HG02981 (cell line): ENCODE results near the gene GNG8.

ENCODE experiments used
- ATAC-seq: cut with Tn5 transposase; IDR thresholded peaks from one replicate; pipeline ENCODE4 v1.9.1; 2021; ENCODE audit warnings: mild to moderate bottlenecking, moderate library complexity; ENCODE audit not compliant: unreplicated experiment

Gene GNG8

GRCh38 chr19:46620716-46621115, 15.3 kb downstream of the GNG8 start:
- no peak for ATAC-seq

GRCh38 chr19:46620267-46620666, 15.7 kb downstream of the GNG8 start:
- ATAC-seq = no peak

- no peak for ATAC-seq
Observed at GRCh38 chr19:46618670-46619231, 17.3 kb downstream of the GNG8 start.

GRCh38 chr19:46617601-46618000, 18.4 kb downstream of the GNG8 start:
- no peak for ATAC-seq

- ATAC-seq = no peak
Observed at GRCh38 chr19:46616631-46617322, 19.2 kb downstream of the GNG8 start.

GRCh38 chr19:46615966-46616365, 20.0 kb downstream of the GNG8 start:
- no peak for ATAC-seq

- ATAC-seq = no peak
Observed at GRCh38 chr19:46614114-46614722, 21.8 kb downstream of the GNG8 start.

GRCh38 chr19:46613525-46613924, 22.5 kb downstream of the GNG8 start:
- ATAC-seq = no peak

GRCh38 chr19:46611776-46612175, 24.2 kb downstream of the GNG8 start:
- no peak for ATAC-seq

- ATAC-seq = no peak
Observed at GRCh38 chr19:46610851-46611770, 24.9 kb downstream of the GNG8 start.

- no peak for ATAC-seq
Observed at GRCh38 chr19:46610413-46610775, 25.6 kb downstream of the GNG8 start.

- no peak for ATAC-seq
Observed at GRCh38 chr19:46609511-46610412, 26.2 kb downstream of the GNG8 start.

GRCh38 chr19:46608581-46609345, 27.2 kb downstream of the GNG8 start:
- ATAC-seq = no peak

- ATAC-seq = no peak
Observed at GRCh38 chr19:46608178-46608577, 27.8 kb downstream of the GNG8 start.

GRCh38 chr19:46607448-46607841, 28.6 kb downstream of the GNG8 start:
- no peak for ATAC-seq

- no peak for ATAC-seq
Observed at GRCh38 chr19:46606681-46607447, 29.1 kb downstream of the GNG8 start.

GRCh38 chr19:46606019-46606418, 30.0 kb downstream of the GNG8 start:
- ATAC-seq = no peak

- no peak for ATAC-seq
Observed at GRCh38 chr19:46605356-46605821, 30.6 kb downstream of the GNG8 start.
